ENCODE measurements around the gene UQCR11.

Gene UQCR11

DNA sequence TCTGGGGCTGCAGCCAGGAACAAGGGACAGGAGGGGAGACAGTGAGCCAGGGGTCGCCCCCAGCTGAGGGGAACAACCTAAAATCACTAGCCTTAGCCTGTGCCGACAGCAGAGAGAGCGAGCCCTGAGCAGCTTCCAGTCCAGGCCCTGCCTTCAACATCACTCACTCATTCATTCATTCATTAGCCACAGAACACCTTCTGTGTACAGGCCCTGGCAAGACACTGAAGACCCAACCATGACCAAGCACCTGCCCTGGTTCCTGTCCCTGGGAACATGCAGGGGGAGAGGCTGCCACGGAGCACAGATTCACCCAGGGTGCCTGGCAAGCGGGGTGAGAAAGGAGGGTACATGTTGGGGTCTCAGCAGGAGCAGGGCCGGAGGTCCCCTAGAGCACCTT is 42.0 kb downstream of the UQCR11 start:
- DNase-seq = no peak

DNA sequence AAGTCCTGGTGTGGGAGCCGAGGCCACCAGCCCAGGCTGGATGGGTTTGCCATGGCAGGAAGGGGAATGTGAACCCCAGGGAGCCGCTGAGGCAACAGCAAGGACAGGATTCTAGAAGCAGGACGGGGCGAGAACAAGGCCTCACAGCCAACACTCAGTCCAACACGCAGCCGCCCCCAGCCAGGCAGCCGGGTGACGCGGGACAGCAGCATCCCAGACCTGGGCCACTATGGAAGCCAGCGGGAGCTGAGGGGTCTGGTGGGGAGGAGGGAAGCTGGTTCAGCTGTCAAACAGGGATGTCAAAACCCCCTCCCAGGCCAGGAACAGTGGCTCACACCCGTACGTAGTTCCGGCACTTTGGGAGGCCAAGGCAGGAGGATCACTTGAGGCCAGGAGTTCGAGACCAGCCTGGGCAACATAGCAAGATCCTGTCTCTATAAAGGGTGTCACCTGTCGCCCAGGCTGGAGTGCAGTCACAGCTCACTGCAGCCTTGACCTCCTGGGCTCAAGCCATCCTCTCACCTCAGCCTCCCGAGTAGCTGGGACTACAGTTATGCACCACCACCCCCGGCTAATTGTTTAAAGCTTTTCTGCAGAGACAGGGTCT is 43.9 kb downstream of the UQCR11 start:
- DNase-seq = no peak

DNA sequence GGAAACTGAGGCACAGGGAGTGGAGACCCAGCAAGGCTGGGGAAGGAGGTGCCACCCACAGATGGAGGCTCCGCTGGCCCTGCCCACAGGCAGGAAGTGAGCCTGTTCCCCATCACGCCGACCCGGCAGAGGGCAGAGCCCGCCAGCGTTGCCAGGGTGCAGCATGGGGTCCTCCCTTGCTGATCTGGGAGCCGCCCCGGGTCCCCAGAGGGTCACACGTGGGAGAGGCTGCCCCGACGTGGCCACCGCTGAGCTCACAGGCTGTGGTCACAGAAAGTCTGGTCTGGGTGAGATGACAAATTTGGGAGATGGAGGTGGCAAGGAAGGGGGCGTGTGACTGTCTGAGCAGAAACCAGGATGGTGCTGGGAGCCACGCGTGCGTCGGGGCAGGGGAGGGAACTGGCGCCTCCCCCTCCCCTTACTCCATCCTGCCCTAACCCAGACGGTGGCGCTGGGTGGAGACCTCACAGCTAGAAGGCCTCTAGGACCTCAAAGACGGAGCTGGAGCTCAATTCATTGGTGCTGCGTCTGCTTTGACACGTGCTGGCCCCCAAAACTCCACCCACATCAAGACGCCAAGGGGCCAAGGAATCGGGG is 44.9 kb downstream of the UQCR11 start:
- no peak for DNase-seq

DNA sequence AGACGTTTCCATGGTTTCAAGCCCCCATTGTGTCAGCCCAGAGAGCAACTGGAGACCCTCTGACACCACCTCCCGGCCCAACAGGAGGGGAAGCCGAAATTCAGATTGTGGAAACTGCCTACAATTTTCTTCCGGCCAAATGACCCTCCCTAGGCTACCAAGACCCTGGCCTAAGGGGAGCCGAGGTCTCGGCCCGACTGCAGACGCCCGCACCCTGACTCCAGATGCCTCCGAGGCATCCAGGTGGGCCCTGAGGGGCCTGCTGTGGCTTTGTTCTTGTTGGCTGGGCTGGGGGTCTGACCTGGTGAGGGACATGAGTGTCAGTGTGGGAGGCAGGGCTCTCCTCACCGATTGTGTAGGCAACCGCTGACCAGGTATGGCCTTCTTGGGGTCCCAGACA is 46.7 kb downstream of the UQCR11 start:
- no peak for DNase-seq

DNA sequence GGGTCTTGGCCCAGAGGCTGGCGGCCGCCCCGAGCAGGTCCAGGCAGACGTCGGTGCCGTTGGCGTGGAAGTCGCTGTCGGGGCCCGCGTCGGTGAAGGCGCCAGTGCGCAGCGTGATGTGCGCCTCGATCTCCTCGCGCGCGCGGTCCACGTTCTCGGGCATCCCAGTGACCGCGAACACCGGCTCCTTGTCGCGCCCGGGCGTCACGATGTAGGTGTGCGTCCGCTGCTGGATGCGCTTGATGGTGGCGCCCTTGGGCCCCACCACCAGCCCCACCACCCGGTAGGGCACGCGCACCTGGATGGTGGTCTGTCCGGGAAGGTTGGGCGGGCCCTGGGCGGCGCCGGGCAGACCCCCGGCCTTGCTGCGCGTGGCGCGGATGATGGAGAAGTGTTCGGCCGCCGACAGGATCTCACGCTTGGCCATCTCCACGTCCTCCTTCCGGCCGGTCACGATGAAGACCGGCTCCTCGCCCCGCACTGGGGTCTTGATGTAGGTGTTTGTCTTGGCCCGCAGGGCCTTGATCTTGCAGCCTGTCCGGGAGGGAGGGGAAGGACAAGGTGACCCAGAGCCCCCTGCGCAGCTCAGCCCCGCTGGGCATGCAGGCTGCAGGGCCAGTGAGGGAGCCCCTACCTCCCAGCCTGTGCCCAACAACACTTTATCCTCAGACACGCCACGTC is 48.7 kb downstream of the UQCR11 start:
- no peak for DNase-seq

DNA sequence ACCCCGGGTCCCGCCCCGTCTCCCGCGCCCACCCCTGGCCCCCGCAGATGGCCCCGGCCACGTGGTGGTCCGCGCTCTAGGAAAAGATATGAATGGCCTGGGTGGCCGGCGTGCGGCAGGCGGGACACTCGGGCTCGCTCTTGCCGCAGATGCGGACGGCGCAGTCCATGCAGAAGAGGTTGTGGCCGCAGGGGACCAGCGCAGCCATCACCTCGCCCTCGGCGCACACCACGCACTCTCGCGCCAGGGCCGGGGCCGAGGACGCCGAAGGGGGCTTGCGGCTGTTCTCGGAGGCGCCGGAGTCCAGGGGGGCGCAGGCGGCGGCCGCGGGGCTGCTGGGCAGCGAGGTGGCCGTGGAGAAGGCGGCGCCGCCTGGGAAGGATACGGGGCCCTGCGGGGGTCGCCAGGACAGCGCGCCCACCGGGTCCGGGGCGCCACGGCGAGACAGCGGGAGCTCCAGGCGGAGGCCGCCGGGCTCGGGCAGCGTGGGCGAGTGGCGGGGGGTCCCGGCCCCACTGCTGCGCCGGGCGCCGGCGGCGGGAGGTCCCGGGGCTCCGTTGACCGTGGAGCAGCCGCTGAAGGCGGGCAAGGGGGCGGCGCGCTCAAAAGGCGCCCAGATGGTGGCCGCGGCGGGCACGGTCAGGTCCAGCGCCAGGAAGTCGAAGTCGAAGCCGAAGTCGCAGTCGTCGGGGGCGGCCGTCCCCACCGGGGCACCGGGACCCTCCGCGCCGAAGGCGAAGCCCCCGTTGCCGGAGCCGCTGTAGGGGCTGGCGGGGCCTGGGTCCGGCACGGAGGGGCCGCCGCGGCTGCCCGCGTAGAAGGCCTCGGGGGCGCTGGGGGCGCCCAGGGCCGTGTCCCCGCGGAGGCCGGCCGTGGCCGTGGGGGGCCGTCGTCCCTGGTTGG is 49.5 kb downstream of the UQCR11 start:
- DNase-seq = no peak

DNA sequence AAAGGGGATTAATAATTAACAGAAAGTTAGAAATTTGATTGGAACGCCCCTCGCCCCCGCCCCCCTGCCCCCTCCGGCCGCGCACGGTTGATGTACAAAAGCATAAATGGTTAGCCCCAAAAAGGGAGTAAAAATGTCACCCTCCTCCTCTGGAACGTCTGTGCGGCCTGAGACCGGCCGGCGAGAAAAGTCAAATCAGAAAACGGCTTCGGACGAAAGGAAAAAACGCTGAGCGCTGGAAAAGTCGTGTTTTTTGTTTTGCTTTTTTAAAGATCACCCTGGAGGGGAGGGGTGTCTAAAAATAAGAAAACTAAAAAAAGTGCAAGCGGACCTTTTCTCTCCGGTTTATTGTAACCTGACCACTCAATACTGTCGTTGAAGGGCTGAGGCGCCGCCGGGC is 50.3 kb downstream of the UQCR11 start:
- DNase-seq = no peak

DNA sequence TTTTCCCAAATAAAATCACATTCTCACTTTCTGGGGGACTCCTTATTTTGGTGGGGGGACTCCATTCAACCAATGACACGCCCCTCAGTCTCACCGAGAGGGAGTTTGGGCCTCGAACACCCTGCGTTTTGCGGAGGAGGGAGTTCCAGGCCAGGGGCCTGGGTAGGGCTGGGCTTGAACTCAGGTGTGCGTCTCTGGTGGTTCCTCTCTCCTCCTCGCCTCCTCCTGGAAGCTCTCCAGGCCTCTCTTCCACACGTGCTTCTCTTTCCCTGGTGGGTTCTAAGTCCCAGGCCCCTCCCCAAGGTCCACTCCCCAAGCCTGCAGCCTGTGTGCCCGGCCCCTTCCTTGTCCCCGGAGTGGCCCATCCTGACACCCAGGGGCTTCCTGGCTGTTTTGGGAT is 51.8 kb downstream of the UQCR11 start:
- DNase-seq = no peak

DNA sequence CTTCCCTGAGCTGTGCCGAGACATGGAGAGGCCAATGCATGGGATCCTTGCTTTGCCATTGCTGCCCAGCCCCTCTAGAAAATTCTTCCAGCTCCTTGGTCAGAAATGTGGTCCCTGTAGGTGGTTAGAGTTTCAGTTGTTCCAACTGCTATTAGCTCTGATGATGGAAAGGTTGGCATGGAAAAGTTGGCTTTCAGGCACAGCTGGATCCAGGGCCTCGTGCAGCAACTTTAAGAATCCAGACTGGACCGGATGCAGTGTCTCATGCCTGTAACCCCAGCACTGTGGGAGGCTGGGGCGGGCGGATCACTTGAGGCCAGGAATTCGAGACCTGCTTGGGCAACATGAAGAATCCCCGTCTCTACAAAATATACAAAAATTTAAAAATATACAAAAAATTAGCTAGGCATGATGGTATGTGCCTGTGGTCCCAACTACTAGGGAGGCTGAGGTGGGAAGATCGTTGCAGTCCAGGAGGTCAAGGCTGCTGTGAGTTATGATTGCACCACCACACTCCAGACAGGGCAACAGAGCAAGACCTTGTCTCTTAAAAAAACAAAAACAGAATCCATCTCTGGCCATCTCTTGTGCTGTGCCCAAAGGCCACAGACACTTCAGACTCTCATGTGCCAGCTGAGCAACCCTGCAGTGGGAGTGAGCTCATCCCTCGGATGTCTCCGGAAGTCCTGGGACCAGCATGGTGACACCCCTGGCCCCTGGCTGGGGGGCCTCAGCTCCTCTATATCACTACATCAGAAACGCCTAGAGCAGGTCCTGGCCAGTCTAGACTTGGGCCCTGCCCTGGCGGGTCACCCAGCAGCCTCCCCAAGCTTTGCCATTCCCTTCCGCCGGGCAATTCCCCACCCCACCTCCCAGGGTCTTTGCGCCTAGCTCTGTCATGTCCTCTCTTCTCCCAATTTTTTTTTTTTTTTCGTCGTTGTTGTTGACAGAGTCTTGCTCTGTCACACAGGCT is 53.9 kb downstream of the UQCR11 start:
- DNase-seq = no peak

DNA sequence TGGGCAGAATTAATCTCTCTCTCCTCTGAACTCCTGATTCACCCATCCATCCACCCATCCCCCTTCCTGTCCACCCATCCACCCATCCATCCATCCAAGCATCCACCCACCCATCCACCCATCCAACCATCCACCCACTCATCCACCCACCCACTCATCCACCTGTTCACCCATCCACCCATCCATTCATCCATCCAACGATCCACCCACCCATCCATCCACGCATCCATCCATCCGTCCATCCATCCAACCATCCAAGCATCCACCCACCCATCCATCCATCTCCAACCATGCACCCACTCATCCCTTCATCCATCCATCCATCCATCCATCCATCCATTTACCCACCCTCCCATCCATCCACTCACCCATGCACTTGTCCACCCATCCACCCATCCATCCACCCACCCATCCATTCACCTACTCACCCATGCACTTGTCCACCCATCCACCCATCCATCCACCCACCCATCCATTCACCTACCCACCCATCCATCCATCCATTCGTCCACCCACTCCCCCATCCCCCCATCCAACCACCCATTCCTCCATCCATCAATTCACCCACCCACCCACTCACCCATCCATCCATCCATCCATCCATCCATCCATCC is 55.8 kb downstream of the UQCR11 start:
- no peak for DNase-seq

Measured in activated CD4-positive, CD25-positive, alpha-beta regulatory T cell (primary cell).